Brain microvascular endothelial cell (primary cell): ENCODE data around the gene SMG5.

Experiments used
- DNase-seq: peaks from one replicate; pipeline ENCODE4 v3.0.0-alpha.2; 2020
- H3K27ac ChIP-seq: fragments of 250-450 bp; sonication (Bioruptor Pico); 2 replicates; pipeline ENCODE4 v1.5.1; 2020; ENCODE audit warnings: mild to moderate bottlenecking, moderate library complexity
- H3K27me3 ChIP-seq: fragments of 250-450 bp; sonication (Bioruptor Pico); replicated peaks from 2 replicates; pipeline ENCODE4 v1.5.1; 2020; ENCODE audit warnings: mild to moderate bottlenecking
- H3K36me3 ChIP-seq: fragments of 250-450 bp; sonication (Bioruptor Pico); replicated peaks from 2 replicates; pipeline ENCODE4 v1.5.1; 2020; ENCODE audit warnings: mild to moderate bottlenecking
- H3K4me3 ChIP-seq: 2 replicates; pipeline ENCODE4 v1.5.1; 2011; ENCODE audit warnings: low read depth, mild to moderate bottlenecking, control low read depth, low read length, moderate library complexity
- CTCF ChIP-seq: IDR thresholded peaks from 2 replicates; pipeline ENCODE4 v1.5.1; 2011; ENCODE audit warnings: low read depth, mild to moderate bottlenecking, moderate library complexity, low read length, control low read depth, inconsistent platforms; ENCODE audit errors: missing control alignments
- in situ Hi-C: cut with HindIII; loops from 2 replicates; pipeline ENCODE4 v1.10.0; 2017; ENCODE audit warnings: low sequenced_read_pairs, low pct_ligation_motif_present

The SMG5 gene

DNA sequence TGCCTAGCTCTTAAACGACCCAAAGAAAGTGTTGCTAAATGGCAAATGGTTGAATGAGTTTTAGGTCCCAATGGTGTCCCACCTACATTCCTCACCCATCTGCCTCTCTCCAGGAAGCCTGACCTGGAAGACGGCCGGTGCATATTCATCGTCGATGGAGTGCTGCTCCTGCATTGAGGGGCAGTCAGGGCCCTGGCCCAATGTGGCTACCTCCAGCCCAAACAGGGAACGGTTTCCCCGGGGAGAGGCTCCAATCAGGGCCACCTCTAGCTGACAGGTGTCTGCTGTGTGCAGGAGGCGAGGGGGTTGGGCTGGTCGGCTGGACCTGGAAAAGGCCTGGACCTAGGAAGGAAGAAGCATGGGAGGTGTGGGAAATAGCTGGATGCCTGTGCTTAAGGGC, 11.3 kb upstream of the SMG5 start:
- TF ChIP-seq CTCF, result no peak
- Histone ChIP-seq H3K27me3 (no peaks in the 10 kb centered on the region), H3K27ac (no peak overlapping the region), H3K4me3 (no peak overlapping the region), H3K36me3 (peaks cover 14% of the 10 kb centered on the region)
- no peak for DNase-seq
- in situ Hi-C loops, result no loop called here

DNA sequence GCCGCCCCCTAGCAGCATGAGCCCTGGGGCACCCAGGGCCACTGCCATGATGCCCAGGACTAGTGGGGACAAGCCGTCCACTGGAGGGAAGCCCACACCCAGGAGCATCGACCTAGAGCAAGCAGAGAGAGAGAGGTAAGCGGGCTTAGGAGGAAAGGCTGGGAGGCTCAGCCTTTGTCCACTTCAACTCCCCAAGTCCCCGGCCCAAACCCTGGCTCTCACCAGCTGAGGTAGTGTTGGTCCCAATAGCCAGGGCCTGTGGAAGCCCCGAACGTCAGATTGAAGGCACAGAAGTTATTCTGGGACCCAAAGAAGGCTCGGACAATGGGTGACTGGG, 10.4 kb upstream of the SMG5 start:
- peaks cover 17% of the 10 kb centered on the region for H3K36me3 ChIP-seq
- no peak for TF ChIP-seq CTCF
- no peak overlapping the region for H3K27ac ChIP-seq
- no peaks in the 10 kb centered on the region for H3K27me3 ChIP-seq
- no peak for DNase-seq
- H3K4me3 ChIP-seq, result no peak overlapping the region
- in situ Hi-C loops, result no loop called here

DNA sequence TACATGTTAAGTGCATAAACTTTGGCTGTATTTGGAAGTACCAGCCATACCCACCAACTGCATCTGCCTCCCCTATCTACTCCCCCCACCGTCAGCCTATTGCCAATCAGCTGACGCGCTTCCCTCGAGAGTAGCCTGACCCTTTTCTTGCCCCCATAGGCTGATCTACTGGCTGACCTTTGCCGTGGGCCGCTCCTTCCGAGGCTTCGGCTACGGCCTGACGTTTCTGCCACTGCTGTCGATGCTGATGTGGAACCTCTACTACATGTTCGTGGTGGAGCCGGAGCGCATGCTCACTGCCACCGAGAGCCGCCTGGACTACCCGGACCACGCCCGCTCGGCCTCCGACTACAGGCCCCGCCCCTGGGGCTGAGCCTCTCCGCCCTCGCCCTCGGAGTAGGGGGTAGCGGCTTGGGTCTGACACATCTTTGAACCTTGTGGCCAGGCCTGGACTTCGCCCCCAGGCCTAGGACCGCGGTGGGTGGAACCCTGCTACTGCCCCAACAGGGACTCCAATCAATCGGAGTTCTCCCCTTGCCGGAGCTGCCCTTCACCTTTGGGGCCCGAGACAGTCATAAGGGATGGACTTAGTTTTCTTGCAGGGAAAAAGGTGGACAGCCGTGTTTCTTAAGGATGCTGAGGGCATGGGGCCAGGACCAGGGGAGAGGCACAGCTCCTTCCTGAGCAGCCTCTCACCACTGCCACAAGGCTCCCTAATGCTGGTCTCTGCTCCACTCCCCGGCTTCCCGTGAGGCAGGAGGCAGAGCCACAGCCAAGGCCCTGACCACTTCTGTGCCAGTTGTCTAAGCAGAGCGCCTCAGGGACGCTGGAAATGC, 8.8 kb upstream of the SMG5 start:
- H3K36me3 ChIP-seq, result peaks cover 17% of the 10 kb centered on the region
- no peak for TF ChIP-seq CTCF
- no peaks in the 10 kb centered on the region for H3K27me3 ChIP-seq
- peak; percentile 90 for DNase-seq
- H3K27ac ChIP-seq, result peak overlapping the region; percentile 35
- peak overlapping the region; percentile 69 for H3K4me3 ChIP-seq
- in situ Hi-C loops, result no loop called here

GRCh38 chr1:156289857-156290256, 7.2 kb upstream of the SMG5 start:
- H3K36me3 ChIP-seq, result peaks cover 17% of the 10 kb centered on the region
- in situ Hi-C loops, result no loop called here
- H3K27me3 ChIP-seq, result no peaks in the 10 kb centered on the region
- H3K4me3 ChIP-seq, result no peak overlapping the region
- no peak for DNase-seq
- no peak for TF ChIP-seq CTCF
- H3K27ac ChIP-seq, result no peak overlapping the region

- Histone ChIP-seq H3K27ac (no peak overlapping the region), H3K36me3 (peaks cover 8% of the 10 kb centered on the region), H3K4me3 (no peak overlapping the region), H3K27me3 (no peaks in the 10 kb centered on the region)
- DNase-seq, result no peak
- no peak for TF ChIP-seq CTCF
- in situ Hi-C loops, result no loop called here
Measured at GRCh38 chr1:156286061-156286460, 3.4 kb upstream of the SMG5 start.

- H3K27me3 ChIP-seq, result no peaks in the 10 kb centered on the region
- H3K4me3 ChIP-seq, result no peak overlapping the region
- peaks cover 8% of the 10 kb centered on the region for H3K36me3 ChIP-seq
- DNase-seq, result no peak
- H3K27ac ChIP-seq, result no peak overlapping the region
- in situ Hi-C loops, result no loop called here
- TF ChIP-seq CTCF, result no peak
Measured at GRCh38 chr1:156285437-156285836, 2.8 kb upstream of the SMG5 start.
